HG03103 (cell line): ENCODE results near the gene RASAL2.

Source experiments
- ATAC-seq: cut with Tn5 transposase; IDR thresholded peaks from one replicate; pipeline ENCODE4 v1.9.1; 2021; ENCODE audit warnings: low read depth; ENCODE audit not compliant: unreplicated experiment

Gene RASAL2

GRCh38 chr1:178412400-178412770 is 318.5 kb downstream of the RASAL2 start:
- ATAC-seq = peak; percentile 79

DNA sequence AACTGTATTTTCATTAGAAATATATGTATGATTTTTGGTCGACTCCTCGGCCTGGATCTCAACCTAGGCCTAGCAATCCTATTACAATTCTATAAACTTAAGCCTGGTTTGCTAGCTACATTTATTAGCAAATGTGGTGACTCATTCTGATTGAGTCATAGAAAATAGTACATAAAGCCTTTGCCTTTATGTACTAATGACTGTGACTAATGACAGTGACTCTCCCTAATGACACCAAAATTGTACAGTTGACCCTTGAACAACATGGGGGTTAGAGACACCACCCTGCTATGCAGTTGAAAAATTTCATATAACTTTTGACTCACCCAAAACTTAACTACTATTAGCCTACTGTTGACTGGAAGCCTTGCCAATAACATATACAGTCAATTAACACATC is 324.0 kb downstream of the RASAL2 start:
- ATAC-seq = no peak

DNA sequence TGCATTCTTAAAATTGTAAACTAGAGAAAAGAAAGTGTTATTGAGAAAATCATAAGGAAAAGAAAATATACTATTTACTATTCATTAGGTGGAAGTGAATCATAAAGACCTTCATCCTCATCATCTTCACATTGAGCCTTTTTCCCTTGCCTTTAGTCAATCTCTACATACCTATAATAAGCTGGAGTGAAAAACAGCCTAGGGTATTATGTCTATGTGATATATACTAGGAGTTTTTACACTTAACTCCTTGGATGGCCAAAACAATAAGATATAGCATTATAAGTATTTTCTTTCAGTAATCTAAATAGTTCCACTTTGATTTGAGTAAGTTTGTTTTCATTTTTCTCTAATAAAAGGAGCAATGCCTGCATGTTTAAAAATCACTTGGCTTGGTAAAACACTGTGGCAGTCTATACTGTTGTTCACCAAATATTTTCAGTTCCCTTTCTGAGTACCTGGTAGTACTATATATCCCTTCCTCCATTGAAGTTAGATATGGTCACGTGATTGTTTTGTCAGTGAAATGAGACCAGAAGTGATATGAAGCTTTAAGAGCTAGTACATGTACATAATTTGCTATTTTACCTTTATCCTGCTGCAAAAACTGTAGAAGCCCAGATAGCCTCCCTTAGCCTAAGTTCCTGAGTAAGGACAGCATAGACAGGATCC is 324.5 kb downstream of the RASAL2 start:
- peak; percentile 98 for ATAC-seq

DNA sequence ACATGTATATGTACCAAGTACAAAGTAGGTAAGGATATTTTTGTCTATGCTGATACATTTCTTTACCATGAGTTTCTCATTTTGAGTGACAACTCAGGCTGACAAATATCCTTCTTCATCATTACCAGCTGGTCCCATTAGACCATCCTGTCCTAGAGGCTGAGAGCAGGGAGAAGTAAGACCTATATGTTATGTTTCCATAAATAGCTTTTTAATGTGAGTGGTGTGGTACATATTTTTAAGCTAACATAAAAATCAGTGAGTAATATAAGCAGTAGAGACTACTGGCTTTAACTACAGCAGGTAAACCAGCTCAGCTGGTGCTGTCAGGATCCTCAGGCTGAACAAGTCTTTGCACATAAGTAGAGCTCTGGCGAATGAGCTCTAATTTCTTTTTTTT is 340.5 kb downstream of the RASAL2 start:
- ATAC-seq = no peak

DNA sequence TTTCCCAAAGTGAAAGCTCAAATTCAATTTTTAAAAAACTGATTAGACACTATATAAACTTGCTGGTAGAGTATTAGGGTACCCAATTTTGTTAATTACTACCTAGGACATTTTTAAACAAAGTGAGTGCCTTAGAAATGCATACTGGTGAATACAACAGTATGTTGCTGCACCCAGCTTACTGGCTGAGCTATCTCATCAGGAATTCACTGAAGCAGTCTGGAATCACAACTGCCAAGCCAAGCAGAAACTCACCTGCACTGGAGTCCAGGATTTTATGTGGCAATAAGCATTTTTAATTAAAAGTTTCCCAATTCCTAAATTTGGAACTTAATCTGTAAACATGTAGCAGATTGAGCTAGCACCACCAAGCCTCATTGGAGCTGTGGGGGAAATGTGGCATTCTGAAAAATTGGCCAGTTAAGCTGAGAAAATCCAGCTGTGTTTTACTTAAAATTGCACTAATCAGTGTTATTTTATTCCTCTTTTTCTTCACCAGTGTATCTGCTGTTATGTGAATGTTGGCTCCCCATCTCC is 341.1 kb downstream of the RASAL2 start:
- no peak for ATAC-seq

DNA sequence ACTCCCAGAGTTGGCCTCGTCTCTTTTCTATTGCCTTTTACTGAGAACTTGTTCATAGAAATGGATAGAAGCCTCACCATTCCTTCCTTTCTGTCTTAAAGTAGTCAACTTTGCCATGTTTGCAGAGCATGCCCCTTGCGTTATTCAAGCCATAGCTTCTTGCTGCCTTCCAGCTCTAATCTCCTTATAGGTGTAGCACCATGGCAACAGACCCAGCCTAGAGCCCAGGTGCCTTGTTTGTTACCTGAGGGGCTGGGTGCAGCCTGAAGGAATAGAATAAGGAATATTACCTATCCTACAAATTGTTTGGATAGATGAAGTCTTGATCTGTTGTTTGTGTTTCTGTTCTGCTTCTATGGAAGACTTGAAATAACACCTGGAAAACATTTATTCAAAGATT is 343.0 kb downstream of the RASAL2 start:
- ATAC-seq = no peak

DNA sequence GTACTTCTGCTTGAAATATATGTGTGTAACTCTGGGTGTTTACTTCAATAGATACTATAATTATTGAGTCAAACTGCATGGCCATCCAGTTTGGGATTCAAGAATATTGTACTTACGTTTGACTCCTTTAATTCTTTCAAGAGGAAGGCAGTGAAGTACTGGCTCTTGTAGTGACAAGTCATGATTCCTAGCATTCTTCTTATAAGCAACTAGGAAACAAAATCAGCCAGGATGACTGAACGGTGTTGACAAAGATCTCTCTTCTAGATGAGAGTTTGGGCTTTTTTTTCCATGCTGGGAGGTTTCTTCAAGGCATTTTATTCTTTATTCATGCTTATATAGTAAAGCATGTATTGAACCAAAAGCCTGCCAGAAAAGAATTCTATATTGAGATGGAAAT is 344.5 kb downstream of the RASAL2 start:
- ATAC-seq = no peak

DNA sequence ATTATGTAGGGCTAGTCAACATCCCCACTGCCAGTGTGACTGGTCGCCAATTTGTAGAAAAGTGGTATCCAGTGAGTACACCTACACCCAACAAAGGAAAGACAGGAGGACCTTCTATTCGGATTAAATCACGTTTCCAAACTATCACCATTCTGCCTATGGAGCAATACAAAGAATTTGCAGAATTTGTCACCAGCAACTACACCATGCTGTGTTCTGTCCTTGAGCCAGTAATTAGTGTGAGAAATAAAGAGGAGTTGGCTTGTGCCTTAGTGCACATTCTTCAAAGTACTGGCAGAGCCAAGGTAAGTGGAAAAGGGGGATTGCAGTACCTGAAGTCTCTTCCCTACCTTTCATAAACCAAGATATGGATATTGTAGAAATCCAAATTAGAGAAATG is 349.0 kb downstream of the RASAL2 start:
- ATAC-seq = no peak

- no peak for ATAC-seq
These were observed 357.0 kb downstream of the RASAL2 start for GRCh38 chr1:178450871-178451270.

- ATAC-seq = no peak
These were observed 357.6 kb downstream of the RASAL2 start for GRCh38 chr1:178451529-178451928.

DNA sequence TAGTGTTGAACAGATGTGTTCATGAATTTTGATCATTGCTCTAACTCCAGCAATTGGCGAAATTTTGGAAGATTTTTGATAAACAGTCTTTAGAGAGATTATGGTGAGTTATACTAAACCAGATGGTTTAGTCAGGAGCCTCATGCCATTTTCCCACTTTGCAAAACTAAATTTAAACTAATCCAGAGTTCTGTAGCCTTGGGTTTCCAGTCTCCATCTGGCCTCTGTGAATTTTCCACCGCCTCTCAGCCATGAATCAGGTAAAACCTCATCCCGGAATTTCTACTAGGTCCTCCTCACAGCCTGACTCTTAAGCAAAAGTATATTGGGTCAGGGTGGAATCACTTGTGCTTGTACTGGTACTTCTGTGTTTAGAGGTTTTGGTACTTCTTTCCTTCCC is 358.1 kb downstream of the RASAL2 start:
- no peak for ATAC-seq

DNA sequence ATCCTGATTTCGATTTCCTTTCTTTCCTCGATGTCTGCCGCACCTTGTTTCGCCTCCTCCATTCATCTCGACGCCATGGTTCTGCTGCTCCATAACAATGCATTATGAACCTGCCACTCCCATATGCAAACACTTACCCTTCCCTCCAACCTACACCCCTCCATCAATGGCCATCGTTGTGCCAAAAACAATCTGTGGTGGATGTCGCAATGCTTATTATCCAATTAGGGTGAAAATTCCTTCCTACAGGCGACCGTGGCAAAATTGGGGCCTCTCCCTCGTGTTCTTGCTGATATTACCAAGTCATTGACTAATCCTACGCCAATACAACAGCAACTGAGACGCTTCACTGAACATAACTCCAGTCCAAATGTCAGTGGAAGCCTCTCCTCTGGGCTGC is 362.6 kb downstream of the RASAL2 start:
- ATAC-seq = no peak

DNA sequence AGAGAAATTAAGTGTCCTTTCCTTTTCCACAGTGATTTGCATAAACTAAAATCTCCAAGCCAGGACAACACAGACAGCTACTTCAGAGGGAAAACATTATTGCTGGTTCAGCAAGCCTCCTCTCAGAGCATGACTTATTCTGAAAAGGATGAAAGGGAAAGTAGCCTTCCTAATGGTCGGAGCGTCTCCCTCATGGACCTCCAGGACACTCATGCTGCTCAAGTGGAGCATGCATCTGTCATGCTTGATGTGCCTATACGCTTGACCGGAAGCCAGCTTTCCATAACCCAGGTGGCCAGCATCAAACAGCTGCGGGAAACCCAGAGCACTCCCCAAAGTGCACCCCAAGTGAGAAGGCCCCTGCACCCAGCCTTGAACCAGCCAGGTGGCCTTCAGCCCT is 363.7 kb downstream of the RASAL2 start:
- ATAC-seq = no peak

DNA sequence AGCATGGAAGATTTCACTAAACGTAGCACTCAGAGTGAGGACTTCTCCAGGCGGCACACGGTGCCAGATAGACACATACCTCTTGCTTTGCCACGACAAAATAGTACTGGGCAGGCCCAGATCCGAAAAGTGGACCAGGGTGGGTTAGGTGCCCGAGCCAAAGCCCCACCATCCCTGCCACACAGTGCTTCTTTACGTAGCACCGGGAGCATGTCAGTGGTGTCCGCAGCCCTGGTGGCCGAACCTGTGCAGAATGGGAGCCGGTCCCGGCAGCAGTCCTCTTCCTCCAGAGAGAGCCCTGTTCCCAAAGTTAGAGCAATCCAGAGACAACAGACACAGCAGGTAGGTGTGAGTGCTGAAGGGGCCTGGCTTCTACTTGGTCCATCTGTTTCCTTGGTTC is 364.3 kb downstream of the RASAL2 start:
- ATAC-seq = no peak

GRCh38 chr1:178461104-178461503 is 367.2 kb downstream of the RASAL2 start:
- no peak for ATAC-seq

- ATAC-seq = no peak
These were observed 367.8 kb downstream of the RASAL2 start for GRCh38 chr1:178461701-178462100.

- no peak for ATAC-seq
These were observed 370.2 kb downstream of the RASAL2 start for GRCh38 chr1:178464141-178464540.

GRCh38 chr1:178464566-178464965 is 370.7 kb downstream of the RASAL2 start:
- ATAC-seq = no peak

DNA sequence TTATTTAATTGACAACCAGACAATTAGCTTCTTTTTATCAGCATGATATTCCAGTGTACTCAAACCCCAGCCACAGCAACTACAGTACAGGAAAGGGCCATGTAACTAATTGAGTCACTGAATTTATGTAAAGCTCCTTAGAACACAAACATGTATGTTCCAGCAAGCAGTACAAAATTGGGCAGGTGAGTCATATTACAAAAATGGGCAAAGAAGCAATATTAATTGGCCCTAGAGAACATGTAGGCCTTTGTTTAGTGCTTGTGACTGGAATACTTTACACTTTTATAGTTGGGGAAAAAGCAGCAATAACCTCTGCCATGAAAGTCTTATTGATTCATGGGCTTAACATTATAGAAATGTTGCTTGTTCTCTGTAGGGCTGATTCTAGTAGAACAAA is 371.1 kb downstream of the RASAL2 start:
- ATAC-seq = no peak

DNA sequence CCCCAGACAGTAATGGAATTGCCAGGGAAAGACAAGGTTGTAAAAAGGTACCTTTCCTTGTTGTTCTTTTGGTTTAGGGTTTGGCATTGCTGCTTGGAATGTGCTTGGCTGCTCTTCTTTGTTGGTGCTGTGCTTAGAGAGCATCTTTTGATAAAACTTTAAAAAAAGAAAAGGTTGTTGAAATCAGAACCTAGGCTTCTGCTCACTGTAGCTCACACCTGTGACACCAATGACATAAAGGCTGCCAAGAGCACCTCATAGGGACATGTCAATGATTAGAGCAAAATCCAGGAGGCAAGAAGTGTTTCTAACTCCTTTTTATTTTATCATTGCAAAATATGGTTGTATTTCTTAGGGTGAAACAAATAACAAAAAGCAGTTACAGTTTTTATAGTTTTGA is 373.9 kb downstream of the RASAL2 start:
- no peak for ATAC-seq

DNA sequence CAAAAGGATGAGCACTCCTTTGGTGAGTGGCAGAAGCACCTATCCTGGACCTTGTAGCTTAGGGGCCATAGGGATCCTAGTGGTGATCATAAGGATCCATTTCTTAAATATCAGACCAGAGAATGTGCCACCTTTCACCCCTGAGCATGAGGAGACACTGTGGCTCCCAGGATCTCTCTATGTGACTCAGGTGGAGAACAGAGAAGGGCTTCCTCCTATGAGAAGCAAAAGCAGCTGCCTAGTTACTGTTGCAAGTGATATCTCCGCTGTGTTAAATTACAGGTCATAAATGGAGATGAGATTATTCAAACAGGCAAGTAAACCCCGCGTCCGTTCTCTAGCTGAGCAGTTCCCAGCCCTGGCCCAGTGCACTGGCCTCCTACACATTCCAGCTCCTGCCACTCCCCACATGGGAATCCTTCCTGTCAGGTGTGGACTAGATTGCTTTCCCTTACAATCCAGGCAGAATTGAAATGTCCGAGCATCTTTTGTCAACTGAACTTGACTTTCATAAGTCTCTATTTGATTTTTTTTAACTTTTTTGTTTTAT is 376.6 kb downstream of the RASAL2 start:
- no peak for ATAC-seq

DNA sequence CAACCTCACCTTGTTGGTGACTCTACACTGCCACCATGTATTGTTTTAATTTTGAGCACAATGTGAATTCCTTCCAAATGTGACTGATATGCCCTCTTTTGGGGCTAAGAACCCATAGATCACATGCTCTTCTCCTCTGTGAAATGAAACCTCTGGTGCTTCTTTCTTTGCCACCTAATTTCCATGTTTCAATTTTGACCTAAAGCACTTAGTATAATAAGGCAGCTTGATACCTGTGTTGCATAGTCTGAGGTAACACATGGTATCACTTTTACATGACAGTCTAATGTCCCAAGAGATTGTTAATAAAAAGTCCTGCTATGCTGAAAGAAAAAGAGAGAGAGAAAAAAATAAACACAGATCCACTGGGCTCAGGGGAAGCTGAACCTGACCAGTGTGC is 378.6 kb downstream of the RASAL2 start:
- ATAC-seq = no peak

GRCh38 chr1:178477373-178477772 is 383.5 kb downstream of the RASAL2 start:
- no peak for ATAC-seq
